Stomach (tissue), 4 donors: ENCODE results near the gene ANKRD40.

ENCODE experiments used
- CTCF ChIP-seq, 7 experiments: fragments of 450-650 bp in 4 of 7; fragments of 200-600 bp in 3 of 7; sonication (generic) in 3 of 7; IDR thresholded peaks; one replicate each; pipeline ENCODE4 v1.5.1; 2016 to 2019; ENCODE audit warnings: antibody characterized with exemption in 7 of 7, control low read depth in 2 of 7, mild to moderate bottlenecking in 1 of 7
- POLR2A ChIP-seq, 4 donors: fragments of 450-650 bp; IDR thresholded peaks; one replicate each; pipeline ENCODE4 v1.6.1; 2016; ENCODE audit warnings: antibody characterized with exemption in 4 of 4, control low read depth in 2 of 4, mild to moderate bottlenecking in 1 of 4, moderate library complexity in 1 of 4
- POLR2AphosphoS5 ChIP-seq, 3 donors: sonication (generic); formaldehyde crosslinking; IDR thresholded peaks; one replicate each; pipeline ENCODE4 v1.6.1; 2016; ENCODE audit warnings: antibody characterized with exemption in 3 of 3

DNA sequence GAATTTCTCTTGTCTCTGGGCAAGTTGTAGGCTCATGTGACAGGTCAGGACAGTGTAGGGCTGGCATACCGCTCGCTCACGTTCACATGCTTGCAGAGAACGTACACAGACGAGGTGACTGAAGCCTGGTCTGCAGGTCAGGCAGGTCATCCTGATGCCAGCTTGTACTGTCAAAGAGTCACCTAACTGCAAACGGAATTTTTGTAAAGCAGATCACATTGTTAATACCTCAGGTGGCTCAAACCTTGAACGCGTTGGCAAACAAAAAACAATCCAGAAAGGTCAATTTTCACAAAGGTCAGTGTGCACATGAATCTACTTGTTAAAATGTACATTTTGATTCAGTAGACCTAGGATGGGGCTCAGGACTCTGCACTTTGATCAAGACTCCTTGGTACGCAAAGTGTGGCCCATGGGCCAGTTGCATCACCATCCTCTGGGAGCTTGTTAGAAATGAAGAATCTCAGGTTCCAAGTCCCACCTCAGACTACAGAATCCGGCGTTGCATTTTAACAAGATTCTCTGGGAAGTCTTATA, 28.6 kb downstream of the ANKRD40 start:
- TF ChIP-seq CTCF (IDR thresholded peaks at IDR 0.05) (no peak), POLR2A (IDR thresholded peaks at IDR 0.05) (no peak), POLR2AphosphoS5 (IDR thresholded peaks at IDR 0.05) (no peak)
